Hepatocyte (in vitro differentiated cells): ENCODE measurements around the gene PTGR1. TPM values are rescaled to one million over a fixed set of nuclear protein-coding genes. Genes with fewer than 3 reads are reported as not detected.

ENCODE experiments used
- DNase-seq: peaks from one replicate; pipeline ENCODE4 v3.0.0-alpha.2; 2016; ENCODE audit warnings: low spot score
- H2AFZ ChIP-seq: fragments of 200-600 bp; sonication (generic); 2 replicates; pipeline ENCODE4 v1.6.0; 2016; ENCODE audit warnings: antibody characterized with exemption, mild to moderate bottlenecking
- H3K27ac ChIP-seq: fragments of 200-600 bp; sonication (generic); 2 replicates; pipeline ENCODE4 v1.5.1; 2016; ENCODE audit warnings: mild to moderate bottlenecking
- H3K27me3 ChIP-seq: fragments of 200-600 bp; sonication (generic); 2 replicates; pipeline ENCODE4 v1.6.1; 2016
- H3K36me3 ChIP-seq: fragments of 200-600 bp; sonication (generic); replicated peaks from 2 replicates; pipeline ENCODE4 v1.5.1; 2016; ENCODE audit warnings: low read depth; ENCODE audit not compliant: insufficient read depth
- H3K4me1 ChIP-seq: fragments of 200-600 bp; sonication (generic); 2 replicates; pipeline ENCODE4 v1.5.1; 2016; ENCODE audit warnings: mild to moderate bottlenecking, moderate library complexity; ENCODE audit not compliant: insufficient read depth
- H3K4me2 ChIP-seq: fragments of 200-600 bp; sonication (generic); 2 replicates; pipeline ENCODE4 v1.6.0; 2016
- H3K4me3 ChIP-seq: fragments of 200-600 bp; sonication (generic); 2 replicates; pipeline ENCODE4 v1.5.1; 2016; ENCODE audit warnings: mild to moderate bottlenecking
- H3K79me2 ChIP-seq: fragments of 200-600 bp; sonication (generic); 2 replicates; pipeline ENCODE4 v1.6.0; 2017; ENCODE audit warnings: mild to moderate bottlenecking
- H3K9me2 ChIP-seq: fragments of 200-600 bp; sonication (generic); replicated peaks from 2 replicates; pipeline ENCODE4 v1.6.0; 2017; ENCODE audit warnings: mild to moderate bottlenecking; ENCODE audit not compliant: insufficient read depth
- H3K9me3 ChIP-seq: fragments of 200-600 bp; sonication (generic); 2 replicates; pipeline ENCODE4 v1.5.1; 2016; ENCODE audit warnings: low read depth, mild to moderate bottlenecking
- H4K20me1 ChIP-seq: fragments of 200-600 bp; sonication (generic); 2 replicates; pipeline ENCODE4 v1.6.0; 2016; ENCODE audit warnings: mild to moderate bottlenecking; ENCODE audit not compliant: insufficient read depth, poor library complexity, severe bottlenecking
- CTCF ChIP-seq: fragments of 200-600 bp; sonication (generic); IDR thresholded peaks from 2 replicates; pipeline ENCODE4 v1.5.1; 2016; ENCODE audit warnings: antibody characterized with exemption, mild to moderate bottlenecking; ENCODE audit not compliant: poor library complexity
- EZH2 ChIP-seq: fragments of 200-600 bp; sonication (generic); IDR thresholded peaks from 2 replicates; pipeline ENCODE4 v1.6.1; 2016; ENCODE audit warnings: antibody characterized with exemption, mild to moderate bottlenecking, borderline replicate concordance
- EZH2phosphoT487 ChIP-seq: fragments of 200-600 bp; sonication (generic); IDR thresholded peaks from one replicate; pipeline ENCODE4 v1.6.1; 2018; ENCODE audit warnings: antibody characterized with exemption, mild to moderate bottlenecking, low read depth, moderate library complexity; ENCODE audit not compliant: unreplicated experiment, severe bottlenecking
- WGBS: methylation state at CpG from one replicate; pipeline ENCODE4 v1.1.6; 2016; ENCODE audit warnings: low lambda C conversion rate; ENCODE audit errors: missing lambda C conversion rate; 5-methylcytosine and 5-hydroxymethylcytosine counted together
- polyA plus RNA-seq: library from polyadenylated mRNA; unstranded; fragments of >200 nt; fragmentation: Nextera tagmentation; extraction: Ambion mirVana; gene quantifications from 2 replicates; pipeline ENCODE4 v1.2.1, GENCODE V29; 2016
- total RNA-seq: library from RNA; depleted of rRNA; stranded (reverse); fragments of >200 nt; gene quantifications from 2 replicates; pipeline ENCODE4 v1.2.3, GENCODE V29; 2014

Gene PTGR1
- total and polyA plus RNA-seq, 2 experiments from 2014 or later, result 266 to 290 TPM

DNA sequence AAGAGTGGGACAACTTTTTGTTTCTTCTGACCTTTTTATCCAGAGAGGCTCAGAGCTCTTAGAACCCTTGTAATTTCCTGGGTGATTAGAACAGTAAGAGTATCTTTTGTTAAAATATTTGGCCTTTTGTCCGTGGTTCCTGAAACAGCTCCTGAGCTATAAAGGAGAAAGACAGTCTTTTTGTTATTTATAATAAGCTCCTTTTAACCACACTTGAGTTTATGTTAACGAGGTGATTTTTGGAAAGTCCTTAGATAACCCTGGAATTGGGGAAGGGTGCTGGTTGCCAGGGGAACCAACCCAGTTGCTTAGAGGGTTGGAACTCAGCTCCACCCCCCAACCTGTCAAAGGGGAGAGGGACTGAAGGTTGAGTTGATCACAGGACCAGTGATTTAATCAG is 69.7 kb downstream of the PTGR1 start:
- Histone ChIP-seq H3K9me2 (no peaks in the 10 kb centered on the region), H3K27me3 (no peaks in the 10 kb centered on the region), H3K4me1 (no peaks in the 10 kb centered on the region), H4K20me1 (no peaks in the 10 kb centered on the region), H3K4me3 (no peak overlapping the region), H3K79me2 (peaks cover 2% of the 10 kb centered on the region), H3K36me3 (no peaks in the 10 kb centered on the region), H3K27ac (no peak overlapping the region), H3K9me3 (no peaks in the 10 kb centered on the region), H2AFZ (no peak overlapping the region), H3K4me2 (no peak overlapping the region)
- no peak for DNase-seq
- TF ChIP-seq CTCF (no peak), EZH2 (no peak), EZH2phosphoT487 (no peak)
- WGBS, result 33% methylated on average over 2 of the region's 2 CpGs

GRCh38 chr9:111527347-111527746 is 72.1 kb downstream of the PTGR1 start:
- no peaks in the 10 kb centered on the region for H3K9me2 ChIP-seq
- no peaks in the 10 kb centered on the region for H3K4me1 ChIP-seq
- WGBS, result 90% methylated on average over 2 of the region's 2 CpGs
- H4K20me1 ChIP-seq, result no peaks in the 10 kb centered on the region
- H3K36me3 ChIP-seq, result no peaks in the 10 kb centered on the region
- H3K9me3 ChIP-seq, result no peaks in the 10 kb centered on the region
- no peak for DNase-seq
- no peak overlapping the region for H2AFZ ChIP-seq
- H3K4me3 ChIP-seq, result no peak overlapping the region
- H3K27me3 ChIP-seq, result no peaks in the 10 kb centered on the region
- H3K27ac ChIP-seq, result no peak overlapping the region
- peaks cover 2% of the 10 kb centered on the region for H3K79me2 ChIP-seq
- TF ChIP-seq EZH2phosphoT487 (no peak), CTCF (no peak), EZH2 (no peak)
- no peak overlapping the region for H3K4me2 ChIP-seq

- H2AFZ ChIP-seq, result peak within 1 kb of the TSS; percentile 70
- H3K79me2 ChIP-seq, result peaks cover 2% of the 10 kb centered on the region
- peak within 1 kb of the TSS; percentile 87 for H3K4me2 ChIP-seq
- no peaks in the 10 kb centered on the region for H3K9me3 ChIP-seq
- H3K27ac ChIP-seq, result peak within 1 kb of the TSS; percentile 17
- H3K27me3 ChIP-seq, result no peaks in the 10 kb centered on the region
- H3K4me3 ChIP-seq, result peak within 1 kb of the TSS; percentile 81
- H4K20me1 ChIP-seq, result no peaks in the 10 kb centered on the region
- TF ChIP-seq CTCF (no peak), EZH2 (no peak), EZH2phosphoT487 (no peak)
- no peaks in the 10 kb centered on the region for H3K4me1 ChIP-seq
- DNase-seq, result peak; percentile 90
- no peaks in the 10 kb centered on the region for H3K9me2 ChIP-seq
- H3K36me3 ChIP-seq, result no peaks in the 10 kb centered on the region
- WGBS, result 3% methylated on average over 61 of the region's 66 CpGs
Measured at GRCh38 chr9:111525056-111525977, 74.1 kb downstream of the PTGR1 start, which contains the start of gene ZNF483. ZNF483 (plus strand) TSS chr9:111525179; CDS start chr9:111527396, 2,217 bp downstream.
